Hematopoietic multipotent progenitor cell (in vitro differentiated cells): Measurements from ENCODE around the gene EPB41L1. TPM values are rescaled to one million over a fixed set of nuclear protein-coding genes. Genes with fewer than 3 reads are reported as not detected.
A peak's percentile ranks its signal among the peaks of the same experiment; 100 is the strongest.

Experiments used
- DNase-seq, 3 donors: peaks; one replicate each; pipeline ENCODE4 v3.0.0-alpha.2; 2011 to 2015; ENCODE audit warnings: low read depth in 2 of 3, low spot score in 2 of 3
- total RNA-seq: library from RNA; depleted of rRNA; stranded (reverse); fragments of >200 nt; gene quantifications from one replicate; pipeline ENCODE4 v1.2.3, GENCODE V29; 2012

The EPB41L1 gene
- total RNA-seq, 1 donor, result 1.3 TPM

- DNase-seq, result no peak
Observed at GRCh38 chr20:36184816-36185776, 30.6 kb downstream of the EPB41L1 start.

- DNase-seq, result no peak
Observed at GRCh38 chr20:36193977-36194712, 39.6 kb downstream of the EPB41L1 start.

GRCh38 chr20:36196676-36197075, 42.1 kb downstream of the EPB41L1 start:
- no peak for DNase-seq

GRCh38 chr20:36197271-36197670, 42.7 kb downstream of the EPB41L1 start:
- no peak for DNase-seq

GRCh38 chr20:36199345-36200257, 45.1 kb downstream of the EPB41L1 start:
- DNase-seq, result peak; percentile 35 to 80 (median 60)

GRCh38 chr20:36200451-36200850, 45.9 kb downstream of the EPB41L1 start:
- no peak for DNase-seq

GRCh38 chr20:36201198-36201597, 46.7 kb downstream of the EPB41L1 start:
- DNase-seq, result no peak

- DNase-seq, result peak; percentile 54 to 71 (median 58)
Observed at GRCh38 chr20:36202891-36203338, 48.4 kb downstream of the EPB41L1 start.

- DNase-seq, result no peak
Observed at GRCh38 chr20:36203861-36204260, 49.3 kb downstream of the EPB41L1 start.

- no peak for DNase-seq
Observed at GRCh38 chr20:36205026-36205425, 50.5 kb downstream of the EPB41L1 start.

GRCh38 chr20:36206068-36206467, 51.5 kb downstream of the EPB41L1 start:
- DNase-seq, result no peak

GRCh38 chr20:36206641-36207040, 52.1 kb downstream of the EPB41L1 start:
- DNase-seq, result no peak

GRCh38 chr20:36207602-36208001, 53.1 kb downstream of the EPB41L1 start:
- no peak for DNase-seq

- DNase-seq, result no peak
Observed at GRCh38 chr20:36208257-36208656, 53.7 kb downstream of the EPB41L1 start.

- no peak for DNase-seq
Observed at GRCh38 chr20:36210436-36211021, 56.0 kb downstream of the EPB41L1 start.

- no peak for DNase-seq
Observed at GRCh38 chr20:36213362-36213761, 58.8 kb downstream of the EPB41L1 start.

- DNase-seq, result peak in 2 of 3 donors; percentile 39 to 61
Observed at GRCh38 chr20:36214684-36215256, 60.2 kb downstream of the EPB41L1 start.

GRCh38 chr20:36215778-36216177, 61.2 kb downstream of the EPB41L1 start:
- DNase-seq, result no peak

GRCh38 chr20:36216314-36217025, 61.9 kb downstream of the EPB41L1 start:
- DNase-seq, result no peak
